ENCODE results near the gene TSG101. TPM values are rescaled to one million over a fixed set of nuclear protein-coding genes. Genes with fewer than 3 reads are reported as not detected.

The TSG101 gene
- total RNA-seq, 2 experiments from 2014 or later = 40.4 to 44.2 TPM

DNA sequence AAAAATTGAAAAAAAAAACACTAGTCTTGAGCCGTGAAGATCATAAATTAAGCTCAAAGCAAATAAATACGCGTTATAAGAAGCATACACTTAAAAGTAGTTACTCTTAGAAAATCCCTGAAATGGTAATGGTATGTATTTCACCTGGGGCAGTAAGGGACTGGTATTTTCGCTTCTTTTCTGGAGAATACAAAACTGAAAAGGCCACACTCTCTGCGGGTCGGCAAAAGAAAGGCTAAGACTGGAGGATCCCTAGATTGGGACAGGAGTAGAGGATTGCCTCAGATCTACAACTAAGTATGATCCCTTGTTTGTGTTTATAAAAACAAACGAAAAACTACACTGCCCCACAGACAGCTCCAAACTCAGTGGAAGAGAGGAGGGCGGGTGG lies 617 bp downstream of the TSG101 start:
- no peaks in the 10 kb centered on the region for H3K27me3 Mint-ChIP-seq
- H3K4me3 Mint-ChIP-seq = peak overlapping the region; percentile 99
- peaks cover 50% of the 10 kb centered on the region for H3K4me1 Mint-ChIP-seq
- peaks cover 33% of the 10 kb centered on the region for H3K36me3 Mint-ChIP-seq (ENCODE audit: low read depth)
- no peak for DNase-seq
- ChIA-PET POLR2A (interaction anchor here (0.6 to 4.0 kb wide), 36 partner anchors 10 to 714 kb away, joined by 3 to 99 read pairs (median 5); partner anchors contain the start of genes E2F8, GTF2H1, HPS5 and LDHA), CTCF (interaction anchor here (1.0 to 3.8 kb wide), 12 partner anchors 10 to 410 kb away, joined by 3 to 20 read pairs (median 5); partner anchors contain the start of genes LDHA and SPTY2D1)
- H3K27ac Mint-ChIP-seq = peak overlapping the region; percentile 100
- H3K9me3 Mint-ChIP-seq = no peaks in the 10 kb centered on the region

DNA sequence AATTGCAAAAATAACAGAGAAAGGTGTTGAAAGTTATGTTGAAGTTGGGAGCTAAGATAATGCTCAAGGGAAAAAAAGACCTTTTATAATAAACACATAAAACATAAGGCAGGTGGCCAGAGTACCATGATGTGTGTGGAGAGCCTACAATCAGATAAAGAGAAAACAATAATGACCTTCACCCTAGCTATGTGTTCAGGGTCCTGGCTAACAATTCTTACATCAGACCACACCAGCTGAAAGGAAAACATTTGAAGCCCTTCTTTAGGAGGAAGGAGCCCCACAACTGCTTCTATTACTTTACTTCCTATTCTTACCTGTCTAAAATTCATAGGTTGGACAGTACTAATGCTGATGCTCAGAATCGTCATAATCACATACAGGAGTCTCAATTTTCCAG lies 2.5 kb downstream of the TSG101 start:
- CTCF ChIA-PET = interaction anchor here (0.6 to 3.8 kb wide), 4 partner anchors 16 to 281 kb away, joined by 3 to 12 read pairs (median 6); no protein-coding TSS in a partner anchor
- no peak for DNase-seq
- Mint-ChIP-seq H3K36me3 (ENCODE audit: low read depth) (peaks cover 33% of the 10 kb centered on the region), H3K4me1 (peaks cover 47% of the 10 kb centered on the region), H3K9me3 (no peaks in the 10 kb centered on the region), H3K4me3 (no peak overlapping the region), H3K27ac (no peak overlapping the region), H3K27me3 (no peaks in the 10 kb centered on the region)
- POLR2A ChIA-PET = interaction anchor here (0.8 to 4.0 kb wide), 3 partner anchors 20 to 110 kb away, joined by 3 to 72 read pairs (median 61); partner anchors contain the start of genes SPTY2D1 and UEVLD

DNA sequence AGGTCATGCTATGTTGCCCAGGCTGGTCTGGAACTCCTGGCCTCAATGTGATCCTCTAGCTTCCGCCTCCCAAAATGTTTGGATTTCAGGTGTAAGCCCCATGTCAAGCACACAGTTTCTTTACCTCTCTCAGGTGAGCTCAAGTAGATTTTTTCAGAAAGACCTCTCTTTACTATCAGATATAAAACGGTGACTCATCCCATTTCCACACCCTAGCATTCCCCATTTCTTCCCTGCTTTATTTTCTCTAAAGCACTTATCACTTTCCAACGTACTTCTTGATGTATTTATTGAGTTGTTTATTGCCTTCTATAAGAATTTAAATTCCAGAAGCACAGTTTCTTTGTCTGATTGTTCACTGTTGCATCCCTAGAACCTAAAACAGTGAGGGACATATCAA lies 3.7 kb downstream of the TSG101 start:
- CTCF ChIA-PET = interaction anchor here (1.2 to 1.5 kb wide), 2 partner anchors 89 to 279 kb away, joined by 3 to 7 read pairs; no protein-coding TSS in a partner anchor
- Mint-ChIP-seq H3K9me3 (no peaks in the 10 kb centered on the region), H3K4me3 (no peak overlapping the region), H3K4me1 (peaks cover 40% of the 10 kb centered on the region), H3K27me3 (no peaks in the 10 kb centered on the region), H3K27ac (no peak overlapping the region), H3K36me3 (ENCODE audit: low read depth) (peaks cover 30% of the 10 kb centered on the region)
- no peak for DNase-seq
- POLR2A ChIA-PET = interaction anchor here (0.6 to 1.1 kb wide), 2 partner anchors 127 to 131 kb away, joined by 3 to 4 read pairs; no protein-coding TSS in a partner anchor

- no peak for DNase-seq
- POLR2A ChIA-PET = interaction anchor here (1.1 kb wide), 1 partner anchor 126 kb away, joined by 3 read pairs; no protein-coding TSS in a partner anchor
- Mint-ChIP-seq H3K27ac (no peak overlapping the region), H3K27me3 (no peaks in the 10 kb centered on the region), H3K9me3 (no peaks in the 10 kb centered on the region), H3K36me3 (ENCODE audit: low read depth) (peaks cover 28% of the 10 kb centered on the region), H3K4me3 (no peak overlapping the region), H3K4me1 (peaks cover 35% of the 10 kb centered on the region)
- CTCF ChIA-PET = interaction anchor here (1.3 kb wide), 1 partner anchor 11 kb away, joined by 3 read pairs; no protein-coding TSS in a partner anchor
Measured at GRCh38 chr11:18522388-18522787, 4.4 kb downstream of the TSG101 start.

GRCh38 chr11:18521122-18521521 lies 5.6 kb downstream of the TSG101 start:
- Mint-ChIP-seq H3K9me3 (no peaks in the 10 kb centered on the region), H3K4me3 (no peak overlapping the region), H3K36me3 (ENCODE audit: low read depth) (peaks cover 21% of the 10 kb centered on the region), H3K27me3 (no peaks in the 10 kb centered on the region), H3K4me1 (peaks cover 28% of the 10 kb centered on the region), H3K27ac (no peak overlapping the region)
- ChIA-PET CTCF (interaction anchor here (0.7 to 1.3 kb wide), 3 partner anchors 10 to 98 kb away, joined by 3 to 7 read pairs (median 3); no protein-coding TSS in a partner anchor), POLR2A (no interaction called here)
- no peak for DNase-seq

DNA sequence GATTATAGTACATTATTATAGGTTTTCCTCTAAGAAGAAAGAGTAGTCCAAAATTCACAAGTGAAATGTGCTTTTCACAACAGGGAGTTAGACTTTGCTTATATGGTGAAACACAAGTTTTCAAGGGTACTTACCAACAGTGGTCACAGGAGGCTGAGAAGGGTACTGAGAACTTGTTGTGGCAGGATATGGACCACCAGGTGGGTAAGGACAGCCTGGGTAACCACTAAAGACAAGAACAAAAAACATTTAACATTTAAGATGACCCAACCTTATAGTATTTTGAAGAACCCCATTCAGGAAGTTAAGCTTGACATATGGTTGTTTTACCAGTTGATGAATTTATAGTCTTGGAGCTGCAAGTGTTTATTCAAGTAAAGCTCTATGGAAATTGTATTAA lies 24.4 kb downstream of the TSG101 start:
- DNase-seq = no peak
- Mint-ChIP-seq H3K27me3 (no peaks in the 10 kb centered on the region), H3K36me3 (ENCODE audit: low read depth) (peaks cover 60% of the 10 kb centered on the region), H3K27ac (no peak overlapping the region), H3K4me1 (no peaks in the 10 kb centered on the region), H3K9me3 (no peaks in the 10 kb centered on the region), H3K4me3 (no peak overlapping the region)
- ChIA-PET POLR2A (no interaction called here), CTCF (no interaction called here)

- CTCF ChIA-PET = interaction anchor here (1.0 kb wide), 1 partner anchor 263 kb away, joined by 3 read pairs; no protein-coding TSS in a partner anchor
- peaks cover 55% of the 10 kb centered on the region for H3K36me3 Mint-ChIP-seq (ENCODE audit: low read depth)
- H3K27me3 Mint-ChIP-seq = no peaks in the 10 kb centered on the region
- POLR2A ChIA-PET = interaction anchor here (1.5 to 2.3 kb wide), 2 partner anchors 11 to 25 kb away, joined by 4 to 6 read pairs; partner anchors contain the start of gene TSG101
- no peak overlapping the region for H3K4me3 Mint-ChIP-seq
- no peak for DNase-seq
- H3K4me1 Mint-ChIP-seq = no peaks in the 10 kb centered on the region
- H3K27ac Mint-ChIP-seq = no peak overlapping the region
- no peaks in the 10 kb centered on the region for H3K9me3 Mint-ChIP-seq
Measured at GRCh38 chr11:18501629-18502028, 25.1 kb downstream of the TSG101 start.

DNA sequence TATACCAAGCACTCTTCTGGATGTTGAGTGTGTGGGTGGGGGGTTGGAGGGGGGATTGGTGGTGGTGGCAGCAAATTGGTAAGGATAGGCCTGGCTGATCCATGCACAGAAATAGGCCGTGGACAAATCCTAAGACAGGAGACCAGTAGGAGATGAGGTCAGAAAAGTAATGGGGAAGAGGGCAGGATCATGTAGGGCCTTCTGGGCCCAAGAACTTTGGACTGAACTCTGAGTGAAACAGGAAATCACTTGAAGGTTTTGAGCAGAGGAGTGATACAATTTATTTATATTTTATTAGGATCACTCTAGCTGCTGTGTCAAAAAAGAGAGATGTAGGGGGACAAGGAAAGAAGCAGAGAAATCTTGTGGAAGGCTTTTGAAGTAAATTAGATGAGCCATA lies 28.7 kb downstream of the TSG101 start:
- POLR2A ChIA-PET = no interaction called here
- no peaks in the 10 kb centered on the region for H3K27me3 Mint-ChIP-seq

DNA sequence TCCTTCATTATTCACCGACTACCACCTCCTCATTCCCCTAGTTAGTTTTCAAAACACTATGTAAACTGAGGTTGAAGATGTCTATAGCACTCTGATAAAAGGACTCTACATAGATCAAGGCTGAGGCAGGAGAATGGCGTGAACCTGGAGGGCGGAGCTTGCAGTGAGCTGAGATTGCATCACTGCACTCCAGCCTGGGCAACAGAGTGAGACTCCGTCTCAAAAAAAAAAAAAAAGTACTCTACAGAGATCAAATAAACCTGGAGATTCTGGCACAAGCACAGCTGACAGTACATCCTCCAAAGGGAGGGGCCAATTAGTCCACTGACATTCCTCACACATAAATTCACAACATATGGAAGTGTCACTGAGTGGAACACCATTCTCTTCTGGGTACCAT lies 31.0 kb downstream of the TSG101 start:
- no peak overlapping the region for H3K27ac Mint-ChIP-seq
- no peaks in the 10 kb centered on the region for H3K27me3 Mint-ChIP-seq
- H3K4me3 Mint-ChIP-seq = no peak overlapping the region
- H3K4me1 Mint-ChIP-seq = no peaks in the 10 kb centered on the region
- H3K36me3 Mint-ChIP-seq (ENCODE audit: low read depth) = peaks cover 29% of the 10 kb centered on the region
- ChIA-PET CTCF (no interaction called here), POLR2A (no interaction called here)
- no peak for DNase-seq
- H3K9me3 Mint-ChIP-seq = no peaks in the 10 kb centered on the region

More for the DNA sequence above, 28.7 kb downstream of the TSG101 start:
- Mint-ChIP-seq H3K9me3 (no peaks in the 10 kb centered on the region), H3K4me1 (no peaks in the 10 kb centered on the region), H3K27ac (no peak overlapping the region), H3K36me3 (ENCODE audit: low read depth) (peaks cover 47% of the 10 kb centered on the region), H3K4me3 (no peak overlapping the region)
- CTCF ChIA-PET = no interaction called here
- no peak for DNase-seq

DNA sequence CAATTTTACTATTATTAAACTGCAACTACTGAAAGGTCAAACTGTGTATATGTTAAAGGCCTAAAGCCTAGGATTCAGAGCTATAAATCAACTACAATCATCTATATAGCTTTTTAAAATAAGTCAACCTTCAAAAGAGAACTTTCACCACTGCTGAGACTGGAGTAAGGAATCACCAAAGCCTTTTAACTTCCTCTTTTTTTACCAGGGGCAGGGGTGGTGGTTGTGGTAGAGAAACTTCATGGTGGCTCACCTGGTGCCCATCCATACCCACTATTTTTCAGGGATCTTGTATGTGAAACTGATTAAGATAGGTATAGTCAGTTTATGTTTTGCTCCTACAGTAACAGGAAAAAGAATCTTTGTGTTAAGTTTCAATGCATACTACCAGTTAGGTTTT lies 31.5 kb downstream of the TSG101 start:
- POLR2A ChIA-PET = interaction anchor here (1.7 kb wide), 1 partner anchor 31 kb away, joined by 5 read pairs; no protein-coding TSS in a partner anchor
- H3K4me1 Mint-ChIP-seq = no peaks in the 10 kb centered on the region

DNA sequence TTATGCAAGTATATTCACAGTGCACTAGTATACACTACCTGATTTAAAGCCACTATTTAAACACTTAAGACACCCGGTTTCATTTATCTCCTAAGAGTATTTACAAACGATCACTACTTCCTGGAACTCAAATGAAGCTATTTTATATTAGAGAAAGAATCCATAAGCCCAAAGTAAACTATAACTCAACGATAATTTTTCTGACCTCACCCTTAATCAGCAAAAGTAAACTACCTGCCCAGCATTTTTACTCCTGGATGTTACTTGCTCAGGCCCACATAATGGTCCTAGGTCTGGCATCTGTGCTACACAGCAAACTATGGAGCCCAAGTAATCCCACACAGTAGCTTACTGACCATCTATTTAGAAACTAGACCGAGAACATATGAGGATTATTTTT lies 33.4 kb downstream of the TSG101 start:
- CTCF ChIA-PET = no interaction called here
- H3K27ac Mint-ChIP-seq = no peak overlapping the region
- no peaks in the 10 kb centered on the region for H3K9me3 Mint-ChIP-seq
- peaks cover 26% of the 10 kb centered on the region for H3K36me3 Mint-ChIP-seq (ENCODE audit: low read depth)
- no peaks in the 10 kb centered on the region for H3K4me1 Mint-ChIP-seq
- no peak for DNase-seq
- POLR2A ChIA-PET = no interaction called here
- H3K27me3 Mint-ChIP-seq = no peaks in the 10 kb centered on the region
- H3K4me3 Mint-ChIP-seq = no peak overlapping the region

More for the DNA sequence above, 31.5 kb downstream of the TSG101 start:
- CTCF ChIA-PET = interaction anchor here (1.6 kb wide), 1 partner anchor 14 kb away, joined by 4 read pairs; no protein-coding TSS in a partner anchor
- H3K9me3 Mint-ChIP-seq = no peaks in the 10 kb centered on the region
- peaks cover 29% of the 10 kb centered on the region for H3K36me3 Mint-ChIP-seq (ENCODE audit: low read depth)
- DNase-seq = no peak
- no peak overlapping the region for H3K4me3 Mint-ChIP-seq
- H3K27ac Mint-ChIP-seq = no peak overlapping the region
- no peaks in the 10 kb centered on the region for H3K27me3 Mint-ChIP-seq

DNA sequence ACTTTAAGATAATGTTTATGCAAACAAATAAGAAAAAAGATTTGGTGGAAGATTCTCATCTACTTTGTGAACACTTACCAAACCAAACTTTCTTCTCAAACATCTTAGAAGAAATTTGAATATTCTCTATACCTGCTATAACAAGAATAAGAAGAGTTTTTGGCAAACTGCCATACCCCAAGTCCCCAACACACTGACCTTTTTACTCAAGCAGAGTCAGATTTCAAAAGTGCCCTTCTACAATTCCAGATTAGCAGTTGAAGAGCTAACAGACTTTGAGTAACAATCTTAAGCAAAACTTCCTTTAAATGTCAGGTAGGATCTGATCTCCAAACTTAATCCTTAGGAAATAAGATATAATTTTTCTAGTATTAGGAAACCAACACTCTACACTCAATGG lies 33.9 kb downstream of the TSG101 start:
- Mint-ChIP-seq H3K36me3 (ENCODE audit: low read depth) (peaks cover 24% of the 10 kb centered on the region), H3K4me1 (no peaks in the 10 kb centered on the region), H3K27ac (no peak overlapping the region), H3K27me3 (no peaks in the 10 kb centered on the region), H3K9me3 (no peaks in the 10 kb centered on the region), H3K4me3 (no peak overlapping the region)
- no peak for DNase-seq
- CTCF ChIA-PET = no interaction called here
- POLR2A ChIA-PET = no interaction called here

DNA sequence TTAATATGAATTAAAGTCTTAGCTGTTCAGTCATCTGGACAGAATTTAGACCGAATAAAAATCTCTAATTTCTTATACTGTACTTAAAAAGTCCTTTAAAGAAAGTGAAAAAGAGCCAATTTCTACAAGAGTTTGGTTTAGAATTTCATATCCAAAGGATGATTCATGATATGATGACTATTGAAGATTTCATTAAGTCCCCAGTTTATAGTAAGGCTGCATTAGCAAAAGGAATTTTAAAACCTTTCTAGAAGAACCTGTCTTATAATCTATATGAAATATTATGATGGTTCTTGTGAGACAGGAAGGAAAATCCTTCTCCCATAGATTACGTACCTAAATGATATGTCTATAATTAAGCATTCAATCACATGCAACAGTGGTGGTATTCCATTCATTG lies 34.8 kb downstream of the TSG101 start:
- Mint-ChIP-seq H3K9me3 (no peaks in the 10 kb centered on the region), H3K4me3 (no peak overlapping the region), H3K4me1 (no peaks in the 10 kb centered on the region), H3K27ac (no peak overlapping the region), H3K27me3 (no peaks in the 10 kb centered on the region), H3K36me3 (ENCODE audit: low read depth) (peaks cover 29% of the 10 kb centered on the region)
- DNase-seq = no peak
- POLR2A ChIA-PET = no interaction called here
- CTCF ChIA-PET = interaction anchor here (1.2 kb wide), 1 partner anchor 272 kb away, joined by 3 read pairs; no protein-coding TSS in a partner anchor
